Hematopoietic multipotent progenitor cell treated with erythropoietin and hydrocortisone succinate and interleukin-3 and kit ligand, for 17 days (in vitro differentiated cells): Measurements from ENCODE around the gene EPHB3.

Source experiments
- DNase-seq: peaks from one replicate; pipeline ENCODE4 v3.0.0-alpha.2; 2015; ENCODE audit warnings: low spot score

EPHB3 gene

GRCh38 chr3:184564685-184565385 is 3.2 kb downstream of the EPHB3 start:
- DNase-seq = no peak

DNA sequence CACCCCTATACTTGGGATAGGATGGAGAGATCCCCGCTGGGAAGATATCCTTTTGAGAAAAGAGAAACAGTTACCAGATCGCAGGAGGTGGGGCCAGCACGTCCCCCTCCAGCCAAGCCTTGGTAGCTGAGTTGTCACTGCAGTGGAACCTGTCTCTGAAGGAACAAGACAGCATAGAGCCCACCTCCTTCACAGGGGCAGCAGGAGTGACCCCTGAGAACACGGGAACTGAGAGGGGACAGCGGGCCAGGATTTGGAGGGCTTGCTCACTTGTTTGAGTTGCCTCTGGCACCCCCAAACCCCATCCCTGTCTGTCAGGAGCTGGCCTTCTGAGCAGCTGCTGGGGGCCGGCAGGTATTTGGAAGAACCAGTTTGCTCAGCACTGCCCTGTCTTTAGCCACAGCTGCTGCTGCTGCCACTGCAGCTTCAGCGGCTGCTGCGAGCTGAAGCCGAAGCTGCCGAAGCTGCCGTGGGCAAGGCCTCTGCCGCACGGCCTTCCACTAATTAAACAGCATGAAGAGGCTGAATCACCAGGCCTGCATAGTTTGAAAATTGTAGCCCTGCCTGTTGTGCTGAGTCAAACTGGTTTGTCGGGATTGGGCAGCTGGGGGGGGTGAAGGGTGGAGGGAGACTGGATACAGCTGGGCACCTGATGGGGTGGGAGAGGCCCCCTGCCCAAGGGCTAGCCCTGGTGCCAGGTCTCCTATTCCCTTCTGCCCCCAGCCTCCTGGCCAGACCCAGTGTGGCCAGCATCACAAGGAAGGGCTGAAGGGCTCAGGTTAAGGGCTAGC is 4.0 kb downstream of the EPHB3 start:
- no peak for DNase-seq

GRCh38 chr3:184566441-184567414 is 5.1 kb downstream of the EPHB3 start:
- no peak for DNase-seq

GRCh38 chr3:184567946-184568559 is 6.5 kb downstream of the EPHB3 start:
- no peak for DNase-seq

DNA sequence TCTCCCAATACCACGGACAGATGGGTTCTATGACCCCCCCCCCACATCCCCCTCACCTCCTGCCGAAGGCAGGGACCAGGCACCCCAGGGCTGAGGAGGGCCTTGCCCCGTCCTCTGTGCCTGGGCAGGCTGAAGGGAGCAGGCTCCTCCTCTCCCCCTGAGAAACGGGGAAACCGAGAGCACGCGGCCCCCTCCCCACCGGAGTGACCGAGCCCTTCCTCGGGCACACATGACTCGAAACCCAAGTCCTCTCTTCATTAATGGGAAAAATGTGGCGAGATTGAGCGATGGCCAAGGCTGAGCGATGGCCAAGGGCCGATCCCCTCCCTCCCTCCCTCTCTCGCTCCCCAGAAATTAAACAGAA is 7.0 kb downstream of the EPHB3 start:
- no peak for DNase-seq

- no peak for DNase-seq
Observed at GRCh38 chr3:184568924-184569829, 7.6 kb downstream of the EPHB3 start.

- no peak for DNase-seq
Observed at GRCh38 chr3:184570035-184570434, 8.4 kb downstream of the EPHB3 start.

GRCh38 chr3:184570489-184570888 is 8.9 kb downstream of the EPHB3 start:
- DNase-seq = no peak

DNA sequence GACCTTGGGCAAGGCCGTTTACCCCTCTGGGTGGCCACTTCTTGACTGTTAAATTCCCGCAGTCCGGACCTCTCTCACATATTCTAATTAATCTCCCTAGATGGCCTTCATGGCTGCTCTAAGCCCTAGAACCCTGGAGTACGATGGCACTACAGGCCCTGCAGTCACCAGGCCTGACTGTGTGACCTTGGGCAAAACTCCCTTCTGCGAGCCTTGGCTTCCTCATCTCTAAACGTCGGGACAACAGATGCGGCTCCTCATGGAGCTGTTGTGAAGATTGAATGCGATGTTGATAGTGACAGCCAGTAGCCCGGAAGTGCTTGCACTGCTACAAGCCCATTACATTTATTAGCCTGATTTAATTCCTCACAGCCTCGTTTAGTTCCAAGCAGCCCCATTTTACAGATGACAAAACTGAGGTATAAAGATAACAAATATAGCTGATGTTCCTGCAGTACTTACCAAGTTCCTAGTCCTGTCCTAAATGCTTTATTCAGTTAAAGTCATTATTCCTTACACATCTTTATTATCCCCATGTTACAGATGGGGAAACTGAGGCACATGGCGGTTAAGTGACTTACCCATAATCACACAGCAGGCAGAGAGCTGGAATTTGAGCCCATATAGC is 10.3 kb downstream of the EPHB3 start:
- DNase-seq = no peak

DNA sequence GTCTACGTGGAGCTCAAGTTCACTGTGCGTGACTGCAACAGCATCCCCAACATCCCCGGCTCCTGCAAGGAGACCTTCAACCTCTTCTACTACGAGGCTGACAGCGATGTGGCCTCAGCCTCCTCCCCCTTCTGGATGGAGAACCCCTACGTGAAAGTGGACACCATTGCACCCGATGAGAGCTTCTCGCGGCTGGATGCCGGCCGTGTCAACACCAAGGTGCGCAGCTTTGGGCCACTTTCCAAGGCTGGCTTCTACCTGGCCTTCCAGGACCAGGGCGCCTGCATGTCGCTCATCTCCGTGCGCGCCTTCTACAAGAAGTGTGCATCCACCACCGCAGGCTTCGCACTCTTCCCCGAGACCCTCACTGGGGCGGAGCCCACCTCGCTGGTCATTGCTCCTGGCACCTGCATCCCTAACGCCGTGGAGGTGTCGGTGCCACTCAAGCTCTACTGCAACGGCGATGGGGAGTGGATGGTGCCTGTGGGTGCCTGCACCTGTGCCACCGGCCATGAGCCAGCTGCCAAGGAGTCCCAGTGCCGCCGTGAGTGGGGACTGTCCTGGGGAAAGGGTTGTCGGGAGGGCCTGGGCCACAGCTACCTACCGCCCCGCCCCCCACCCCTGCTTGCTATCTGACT is 11.2 kb downstream of the EPHB3 start:
- DNase-seq = no peak

DNA sequence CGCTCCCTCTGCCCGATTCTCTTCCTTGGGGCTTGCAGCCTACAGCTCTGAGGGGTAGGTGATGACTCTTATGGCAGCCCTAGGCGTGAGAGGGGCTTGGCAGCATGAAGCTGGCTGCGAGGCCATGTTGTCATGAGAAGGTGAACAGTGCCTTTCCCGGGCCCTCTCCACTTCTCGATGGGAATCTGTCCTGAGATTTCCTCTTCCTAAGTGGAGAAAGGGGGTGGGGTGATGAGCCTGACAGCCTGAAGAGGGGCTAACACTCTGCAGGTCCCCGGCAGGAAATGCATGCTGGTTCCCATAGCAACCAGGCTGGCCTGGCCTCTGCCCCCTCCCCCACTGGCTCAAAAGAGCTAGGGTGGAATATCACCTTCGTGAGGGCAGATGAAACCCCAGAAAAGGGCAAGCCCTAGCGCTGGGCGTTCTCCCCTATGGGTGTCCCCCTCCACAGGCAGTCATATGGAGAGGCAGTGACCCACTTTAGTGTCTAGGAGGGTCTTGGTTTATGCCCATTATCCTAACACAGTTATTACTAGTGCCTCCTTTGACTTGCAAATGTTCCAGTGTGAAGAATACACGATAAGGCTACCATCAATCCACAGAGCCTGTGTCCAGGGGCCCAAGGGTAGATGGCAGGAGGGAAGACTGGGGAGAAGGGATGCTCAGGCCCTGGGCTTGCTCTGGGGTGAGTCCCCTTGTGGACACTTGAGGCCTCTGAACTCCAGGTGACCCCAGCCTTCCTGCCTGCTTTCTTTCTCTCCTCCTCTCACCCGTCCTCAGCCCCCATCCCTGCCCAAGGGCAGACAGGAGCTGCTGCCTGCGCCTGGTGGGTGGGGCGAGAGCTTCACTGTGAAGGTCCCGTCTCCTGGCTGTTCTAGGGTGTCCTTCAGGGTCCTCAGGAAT is 13.2 kb downstream of the EPHB3 start:
- DNase-seq = no peak

GRCh38 chr3:184575701-184576100 is 14.1 kb downstream of the EPHB3 start:
- DNase-seq = no peak

GRCh38 chr3:184576457-184577240 is 15.1 kb downstream of the EPHB3 start:
- no peak for DNase-seq

- no peak for DNase-seq
Observed at GRCh38 chr3:184577546-184577945, 16.0 kb downstream of the EPHB3 start.

DNA sequence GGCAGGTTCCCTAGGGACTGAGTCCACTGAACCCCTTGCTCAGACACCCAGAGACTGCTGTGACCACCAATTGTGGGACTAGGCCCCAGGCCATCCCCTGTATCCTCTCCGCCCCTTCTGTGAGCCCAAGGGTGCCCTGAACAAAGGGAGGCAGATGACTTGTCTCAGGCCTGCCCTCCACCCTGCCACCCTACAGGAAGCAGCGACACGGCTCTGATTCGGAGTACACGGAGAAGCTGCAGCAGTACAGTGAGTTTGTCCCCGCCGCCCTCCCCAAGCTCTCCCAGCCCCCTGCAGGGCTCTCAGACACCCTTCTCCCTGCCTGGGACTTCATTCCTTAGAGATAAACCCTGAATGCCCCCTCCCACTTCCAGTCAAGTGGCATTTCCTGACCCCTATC is 16.6 kb downstream of the EPHB3 start:
- no peak for DNase-seq

- DNase-seq = no peak
Observed at GRCh38 chr3:184578822-184579221, 17.2 kb downstream of the EPHB3 start.

GRCh38 chr3:184579513-184579912 is 17.9 kb downstream of the EPHB3 start:
- no peak for DNase-seq

GRCh38 chr3:184580376-184580775 is 18.8 kb downstream of the EPHB3 start:
- no peak for DNase-seq
